B cell (primary cell): ENCODE data around the gene FHIT. TPM values are rescaled to one million over a fixed set of nuclear protein-coding genes. Genes with fewer than 3 reads are reported as not detected.

ENCODE experiments used
- ATAC-seq: fragments of 200-7000 bp; cut with Tn5 transposase; one replicate; pipeline ENCODE4 v1.10.0; 2021; ENCODE audit warnings: low read depth, mild to moderate bottlenecking, moderate number of reproducible peaks, moderate library complexity
- CTCF ChIA-PET: fragments of 350-600 bp; sonication (Branson Sonifier 250); formaldehyde crosslinking; loops from one replicate; lab custom pipeline; 2021; ENCODE audit warnings: antibody characterized with exemption, inconsistent platforms; lab: Charles Lee
- POLR2A ChIA-PET: fragments of 350-600 bp; sonication (Branson Sonifier 250); formaldehyde crosslinking; loops from one replicate; lab custom pipeline; 2021; ENCODE audit warnings: antibody characterized with exemption; lab: Charles Lee
- DNase-seq: peaks from one replicate; pipeline ENCODE4 v3.0.0; 2013
- H2AFZ ChIP-seq: 2 replicates; pipeline ENCODE4 v1.6.1; 2012; ENCODE audit warnings: mild to moderate bottlenecking, low read depth, low read length; ENCODE audit not compliant: insufficient read depth, poor library complexity, severe bottlenecking
- H3K27ac ChIP-seq, 2 donors: 1 replicate in 1 of 2; 2 replicates in 1 of 2; pipeline ENCODE4 v1.5.1; 2012 to 2013; ENCODE audit warnings: low read length in 2 of 2, mild to moderate bottlenecking in 2 of 2, moderate library complexity in 1 of 2
- H3K27me3 ChIP-seq, 4 experiments: fragments of 200-600 bp in 1 of 4; sonication (generic) in 1 of 4; replicated peaks in 1 of 4; 1 replicate in 2 of 4; 2 replicates in 2 of 4; pipeline versions ENCODE4 v1.6.1 to v1.7.0; 2013 to 2016; ENCODE audit warnings: low read length in 3 of 4, mild to moderate bottlenecking in 2 of 4, mixed read lengths in 1 of 4, moderate library complexity in 1 of 4; ENCODE audit not compliant: insufficient read depth in 4 of 4, control insufficient read depth in 3 of 4; ENCODE audit errors: control extremely low read depth in 1 of 4
- H3K36me3 ChIP-seq, 2 experiments: replicated peaks in 1 of 2; 1 replicate in 1 of 2; 2 replicates in 1 of 2; pipeline versions ENCODE4 v1.6.1 to v1.7.1; 2013; ENCODE audit warnings: low read length in 1 of 2; ENCODE audit not compliant: insufficient read depth in 2 of 2, control insufficient read depth in 1 of 2; ENCODE audit errors: control extremely low read depth in 1 of 2, extremely low read depth in 1 of 2
- H3K4me1 ChIP-seq, 2 donors: fragments of 200-600 bp in 1 of 2; sonication (generic) in 1 of 2; 1 replicate in 1 of 2; 2 replicates in 1 of 2; pipeline versions ENCODE4 v1.5.1 to v1.6.1; 2013 to 2017; ENCODE audit warnings: low read length in 2 of 2; ENCODE audit not compliant: control insufficient read depth in 2 of 2, insufficient read depth in 2 of 2
- H3K4me2 ChIP-seq: replicated peaks from 2 replicates; pipeline ENCODE3; 2012; ENCODE audit warnings: mild to moderate bottlenecking, low read depth, low read length; ENCODE audit not compliant: poor library complexity, severe bottlenecking
- H3K4me3 ChIP-seq, 5 experiments: fragments of 200-600 bp in 1 of 5; sonication (generic) in 1 of 5; 1 replicate in 3 of 5; 2 replicates in 2 of 5; pipeline versions ENCODE4 v1.5.1 to v1.7.0; 2011 to 2016; ENCODE audit warnings: low read length in 4 of 5, mild to moderate bottlenecking in 4 of 5, low read depth in 2 of 5, control low read depth in 1 of 5, moderate library complexity in 1 of 5; ENCODE audit not compliant: insufficient read depth in 1 of 5; ENCODE audit errors: control extremely low read depth in 1 of 5, extremely low read depth in 1 of 5
- H3K79me2 ChIP-seq: fragments of 200-600 bp; sonication (generic); one replicate; pipeline ENCODE4 v1.6.0; 2016; ENCODE audit warnings: low read length; ENCODE audit not compliant: control insufficient read depth, insufficient read depth
- H3K9ac ChIP-seq: fragments of 200-600 bp; sonication (generic); 2 replicates; pipeline ENCODE4 v1.6.1; 2017; ENCODE audit warnings: mild to moderate bottlenecking, low read length, moderate library complexity
- H3K9me3 ChIP-seq, 3 donors: one replicate each; pipeline versions ENCODE4 v1.6.1 to v1.7.1; 2013; ENCODE audit warnings: low read length in 2 of 3; ENCODE audit not compliant: control insufficient read depth in 2 of 3, insufficient read depth in 1 of 3; ENCODE audit errors: control extremely low read depth in 1 of 3
- H4K20me1 ChIP-seq: 2 replicates; pipeline ENCODE4 v1.6.0; 2012; ENCODE audit warnings: mild to moderate bottlenecking, low read length; ENCODE audit not compliant: insufficient read depth, control insufficient read depth, poor library complexity, severe bottlenecking
- H3K27ac Mint-ChIP-seq: one replicate; pipeline ENCODE4 v1.8.0; 2021; ENCODE audit warnings: mixed read lengths
- H3K27me3 Mint-ChIP-seq: one replicate; pipeline ENCODE4 v1.8.0; 2021; ENCODE audit warnings: mixed read lengths
- H3K4me1 Mint-ChIP-seq: one replicate; pipeline ENCODE4 v1.8.0; 2021; ENCODE audit warnings: mixed read lengths
- H3K4me3 Mint-ChIP-seq: one replicate; pipeline ENCODE4 v1.8.0; 2021; ENCODE audit warnings: mixed read lengths
- H3K9me3 Mint-ChIP-seq: one replicate; pipeline ENCODE4 v1.8.0; 2022; ENCODE audit warnings: mixed read lengths; ENCODE audit not compliant: insufficient read depth
- CTCF ChIP-seq: fragments of 200-600 bp; IDR thresholded peaks from one replicate; pipeline ENCODE4 v1.8.0; 2022; ENCODE audit warnings: antibody characterized with exemption, mild to moderate bottlenecking
- EZH2 ChIP-seq: IDR thresholded peaks from 2 replicates; pipeline ENCODE4 v1.6.1; 2012; ENCODE audit warnings: borderline replicate concordance, low read depth, mild to moderate bottlenecking, moderate library complexity, low read length; ENCODE audit not compliant: insufficient read depth, poor library complexity, severe bottlenecking
- WGBS: methylation state at CpG from one replicate; pipeline ENCODE4 v1.1.5; 2013; ENCODE audit warnings: missing lambda C conversion rate; ENCODE audit not compliant: insufficient coverage; 5-methylcytosine and 5-hydroxymethylcytosine counted together
- intact Hi-C: fragments of 100-400 bp; cut with micrococcal nuclease; formaldehyde crosslinking; loops from one replicate; pipeline ENCODE4 v1.10.0; 2022
- polyA plus RNA-seq: library from polyadenylated mRNA; depleted of rRNA; stranded (reverse); fragments of >200 nt; gene quantifications from 2 replicates; pipeline ENCODE4 v1.2.3, GENCODE V29; 2012
- total RNA-seq, 2 donors: library from RNA; stranded (reverse); fragments of 120-200 nt in 1 of 2; gene quantifications; 1 replicate in 1 of 2; 2 replicates in 1 of 2; pipeline versions ENCODE4 v1.2.3 to v1.2.4, GENCODE V29; 2013 to 2022

The FHIT gene
- total and polyA plus RNA-seq, 2 donors (not counting 1 experiment from before 2014, with no cell fraction given): 1.7 to 7.8 TPM

DNA sequence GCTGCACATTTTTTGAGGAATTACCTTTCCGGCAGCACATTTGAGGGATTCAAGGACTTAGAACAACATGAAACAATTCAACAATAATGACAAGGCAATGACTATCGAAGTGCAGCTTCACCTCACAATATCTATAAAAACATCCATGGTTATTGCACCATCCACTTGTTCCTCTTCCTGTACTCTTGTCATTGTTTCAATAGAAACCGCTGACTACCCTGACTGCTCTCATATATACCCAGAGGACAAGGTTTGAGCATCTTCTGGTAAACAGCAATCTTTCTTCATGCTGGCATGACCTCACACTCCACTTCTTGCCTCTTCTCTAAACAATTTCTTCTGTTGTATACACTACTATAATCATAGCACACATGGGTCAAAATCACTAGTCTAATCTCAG is 864.9 kb downstream of the FHIT start:
- H2AFZ ChIP-seq: no peak overlapping the region
- no peaks in the 10 kb centered on the region for H3K9me3 Mint-ChIP-seq
- POLR2A ChIA-PET: no interaction called here
- no peak overlapping the region for H3K9ac ChIP-seq
- CTCF ChIA-PET: no interaction called here
- no peak for TF ChIP-seq EZH2
- TF ChIP-seq CTCF: no peak
- H3K36me3 ChIP-seq: no peaks in the 10 kb centered on the region
- H3K4me3 ChIP-seq: no peak overlapping the region
- no peaks in the 10 kb centered on the region for H3K4me1 Mint-ChIP-seq
- H3K4me3 Mint-ChIP-seq: no peak overlapping the region
- ATAC-seq: no peak
- no peak for DNase-seq
- no peaks in the 10 kb centered on the region for H3K9me3 ChIP-seq
- H3K27ac ChIP-seq: no peak overlapping the region
- no peaks in the 10 kb centered on the region for H3K27me3 Mint-ChIP-seq
- WGBS: 95% methylated on average over 3 of the region's 3 CpGs
- H3K27ac Mint-ChIP-seq: no peak overlapping the region
- H3K4me1 ChIP-seq: no peaks in the 10 kb centered on the region
- H3K79me2 ChIP-seq: no peaks in the 10 kb centered on the region
- H3K27me3 ChIP-seq: no peaks in the 10 kb centered on the region
- no peak overlapping the region for H3K4me2 ChIP-seq
- intact Hi-C loops: no loop called here
- H4K20me1 ChIP-seq: no peaks in the 10 kb centered on the region

DNA sequence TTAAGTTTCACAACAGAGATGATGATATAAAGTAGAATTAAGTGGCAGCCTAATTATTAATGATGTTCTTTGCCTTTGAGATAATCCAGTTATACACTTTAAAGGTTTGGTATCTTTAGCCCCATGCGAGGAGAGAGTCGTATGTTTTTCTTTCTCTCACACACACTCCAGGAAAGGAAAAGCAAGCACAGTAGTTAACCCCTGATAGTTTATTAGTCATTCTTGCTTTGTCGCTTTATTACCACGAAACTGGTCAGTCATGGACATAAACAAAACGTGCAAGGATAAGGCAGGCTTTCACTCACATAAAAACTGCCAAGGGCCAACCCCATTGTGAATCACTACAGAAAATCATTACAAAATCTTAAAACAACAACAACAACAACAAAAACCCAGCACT is 866.9 kb downstream of the FHIT start:
- Histone ChIP-seq H3K27ac (no peak overlapping the region), H3K9ac (no peak overlapping the region), H3K27me3 (no peaks in the 10 kb centered on the region), H3K79me2 (no peaks in the 10 kb centered on the region), H3K9me3 (no peaks in the 10 kb centered on the region), H2AFZ (no peak overlapping the region), H3K4me3 (no peak overlapping the region), H3K4me1 (no peaks in the 10 kb centered on the region), H3K36me3 (no peaks in the 10 kb centered on the region), H3K4me2 (no peak overlapping the region), H4K20me1 (no peaks in the 10 kb centered on the region)
- no peak for TF ChIP-seq EZH2
- no peak overlapping the region for H3K4me3 Mint-ChIP-seq
- WGBS: 67% methylated on average over 1 of the region's 5 CpGs
- no peak overlapping the region for H3K27ac Mint-ChIP-seq
- ChIA-PET CTCF (no interaction called here), POLR2A (no interaction called here)
- DNase-seq (no peak), ATAC-seq (no peak)
- H3K4me1 Mint-ChIP-seq: no peaks in the 10 kb centered on the region
- H3K27me3 Mint-ChIP-seq: no peaks in the 10 kb centered on the region
- intact Hi-C loops: no loop called here
- H3K9me3 Mint-ChIP-seq: no peaks in the 10 kb centered on the region
